Fibroblast of skin of abdomen (primary cell): ENCODE results near the gene CEP112.
A peak's percentile ranks its signal among the peaks of the same experiment; 100 is the strongest.

ENCODE experiments used
- DNase-seq: peaks from one replicate; pipeline ENCODE4 v3.0.0-alpha.2; 2013

CEP112 gene

DNA sequence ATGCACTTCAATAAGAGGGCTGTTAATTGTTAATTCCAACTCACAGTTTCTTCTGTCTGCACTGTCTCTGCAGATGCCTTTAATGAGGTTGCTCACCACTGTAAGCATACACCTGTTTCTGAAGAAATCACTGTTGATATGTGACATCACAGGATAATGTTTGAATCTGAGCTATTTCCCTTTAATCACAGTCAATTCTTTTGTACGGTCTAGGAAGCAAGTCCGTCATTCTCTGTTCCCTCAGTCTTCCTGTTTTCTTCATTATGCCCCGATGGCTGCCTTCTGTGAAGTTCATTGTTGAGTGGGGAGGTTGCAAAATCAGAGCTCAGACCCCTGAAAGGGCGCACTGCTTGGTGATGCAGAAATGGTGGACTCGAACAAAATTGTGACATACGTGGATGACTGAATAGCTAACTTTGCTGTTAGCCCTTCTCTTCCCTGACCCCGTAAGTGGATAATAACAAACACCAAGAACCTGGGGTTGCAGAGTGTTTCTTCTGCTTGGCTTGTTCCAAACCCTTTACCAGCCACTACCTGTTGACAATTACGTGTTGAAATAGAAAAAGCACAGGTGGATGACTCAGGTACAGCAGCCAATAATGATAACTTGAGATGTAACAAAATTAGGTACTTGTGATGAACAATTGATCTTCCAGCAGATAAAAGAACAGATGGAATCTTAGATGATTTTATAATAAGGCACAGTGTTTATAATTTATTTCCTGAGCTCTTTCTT lies 558.6 kb downstream of the CEP112 start:
- DNase-seq = no peak

DNA sequence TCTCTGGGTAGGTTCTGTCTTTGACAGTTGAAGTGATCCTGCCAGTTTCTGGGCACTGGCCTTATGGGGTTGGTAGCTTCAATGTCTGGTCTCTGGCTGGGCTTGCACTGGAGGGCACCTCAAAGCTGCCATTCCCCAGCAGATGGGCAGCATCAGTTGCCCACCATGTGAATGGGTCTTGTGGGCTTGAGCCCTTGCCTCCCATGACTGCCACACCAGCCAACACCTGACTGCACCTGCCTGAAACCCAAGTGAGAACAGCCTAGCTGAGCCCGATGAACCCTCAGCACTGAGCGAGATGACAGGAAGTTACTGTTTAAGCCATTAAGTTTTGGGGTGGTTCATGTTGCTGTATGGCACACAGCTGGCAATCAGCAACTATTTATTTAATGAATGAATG lies 561.4 kb downstream of the CEP112 start:
- no peak for DNase-seq

DNA sequence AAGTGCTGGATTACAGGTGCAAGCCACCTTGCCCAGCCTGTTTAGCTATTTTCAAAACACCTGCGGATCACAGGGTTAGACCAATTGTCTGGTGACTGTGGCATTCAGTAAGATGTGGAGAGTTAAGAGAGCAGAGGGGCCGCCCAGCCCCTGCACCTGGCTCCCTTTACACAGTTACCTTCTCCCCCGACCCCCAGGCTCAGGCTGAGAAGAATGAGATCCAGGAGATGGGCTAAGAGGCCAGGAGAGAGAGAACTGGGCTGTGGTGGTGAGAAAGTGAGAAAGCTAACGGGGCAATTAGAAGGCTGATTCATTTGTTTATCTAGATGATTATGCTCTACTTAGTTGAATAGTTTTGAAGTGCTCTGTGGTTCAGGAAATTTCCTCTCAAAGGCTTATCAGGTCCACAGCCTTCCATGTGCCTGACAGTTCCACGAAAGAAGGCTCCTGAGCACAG lies 562.7 kb downstream of the CEP112 start:
- DNase-seq = no peak

DNA sequence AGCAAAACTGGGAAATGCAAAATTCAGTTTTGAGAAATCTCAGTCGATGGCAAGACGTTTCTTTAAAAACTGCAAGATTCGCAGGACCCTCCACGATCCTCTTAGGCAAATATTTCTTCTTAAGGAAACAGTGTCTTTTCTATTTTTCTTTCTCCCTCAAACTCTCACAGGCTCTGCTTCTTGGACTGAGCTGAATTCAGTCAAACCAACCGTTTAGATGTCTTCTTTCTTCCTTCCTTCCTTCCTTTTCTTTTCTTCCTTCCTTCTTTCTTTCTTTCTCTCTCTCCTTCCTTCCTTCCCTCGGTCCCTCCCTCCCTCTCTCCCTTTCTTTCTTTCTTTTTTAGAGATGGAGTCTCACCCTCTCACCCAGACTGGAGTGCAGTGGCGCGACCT lies 563.3 kb downstream of the CEP112 start:
- no peak for DNase-seq

DNA sequence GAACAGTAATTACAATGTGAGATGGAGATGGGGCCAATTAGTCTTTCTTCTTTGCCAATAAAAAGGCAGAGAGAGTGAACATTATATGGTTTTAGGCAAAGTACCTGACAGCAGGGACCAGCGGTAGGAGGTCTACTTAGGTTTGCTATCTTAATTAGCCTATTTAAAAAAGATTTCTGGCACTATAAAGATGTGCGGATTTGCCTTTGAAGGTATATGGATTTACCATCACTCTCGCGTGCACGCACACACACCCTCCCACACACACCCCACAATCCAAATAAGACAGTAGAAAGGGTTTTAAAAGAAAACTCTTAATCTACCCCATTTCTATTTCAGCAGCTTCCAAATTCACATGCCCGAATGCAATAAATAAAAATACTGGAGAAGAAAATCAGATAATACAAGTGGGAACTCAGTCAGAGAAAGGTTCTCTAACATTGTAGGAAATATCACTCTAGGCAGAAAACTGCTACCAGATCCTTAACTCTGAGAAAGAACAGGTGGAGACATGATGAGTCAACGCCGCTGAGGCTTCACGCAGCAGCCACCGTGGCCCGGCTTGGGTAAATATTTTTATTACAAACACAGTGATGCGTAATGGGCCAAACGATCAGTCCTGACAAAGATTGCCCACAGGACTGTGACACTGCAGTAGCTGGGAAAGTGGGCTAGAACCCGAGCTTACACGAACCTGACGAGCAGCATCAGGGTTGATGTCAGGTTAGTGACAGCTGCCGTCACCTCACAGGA lies 563.9 kb downstream of the CEP112 start:
- DNase-seq = peak; percentile 28

DNA sequence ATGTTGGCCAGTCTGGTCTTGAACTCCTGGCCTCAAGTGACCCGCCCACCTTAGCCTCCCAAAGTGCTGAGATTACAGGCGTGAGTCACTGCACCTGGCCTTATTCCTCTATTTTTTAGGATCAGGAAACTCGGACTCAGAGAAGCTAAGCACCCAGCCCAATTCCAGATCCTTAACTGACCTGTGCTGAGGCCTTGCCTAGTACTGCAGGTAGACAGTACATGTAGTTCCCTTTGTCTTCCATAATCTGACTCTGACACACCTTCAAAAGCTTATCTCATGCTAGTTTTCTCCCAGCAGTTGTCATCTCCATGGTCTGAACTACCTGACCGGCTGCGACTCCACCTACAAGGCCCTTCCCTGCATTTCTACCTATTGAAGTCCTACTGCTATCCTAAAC lies 564.8 kb downstream of the CEP112 start:
- no peak for DNase-seq

DNA sequence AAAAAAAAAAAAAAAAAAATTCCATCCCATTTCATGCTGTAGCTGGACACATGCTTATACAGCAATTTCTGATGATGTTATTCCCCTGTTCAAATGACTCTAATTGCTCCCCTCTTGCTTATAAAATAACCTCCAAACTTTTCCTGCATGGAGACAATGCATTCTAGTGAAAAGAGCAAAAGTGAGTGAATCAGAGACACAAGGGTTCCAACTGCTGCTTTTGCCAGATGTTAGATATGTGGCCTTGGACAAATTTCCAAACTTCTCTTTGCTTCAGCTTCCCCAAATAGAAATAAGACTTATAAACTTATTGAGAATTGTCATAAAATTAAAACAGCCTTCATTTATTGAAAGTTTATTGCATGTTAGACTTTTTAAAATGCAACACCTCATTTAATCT lies 565.5 kb downstream of the CEP112 start:
- DNase-seq = no peak

DNA sequence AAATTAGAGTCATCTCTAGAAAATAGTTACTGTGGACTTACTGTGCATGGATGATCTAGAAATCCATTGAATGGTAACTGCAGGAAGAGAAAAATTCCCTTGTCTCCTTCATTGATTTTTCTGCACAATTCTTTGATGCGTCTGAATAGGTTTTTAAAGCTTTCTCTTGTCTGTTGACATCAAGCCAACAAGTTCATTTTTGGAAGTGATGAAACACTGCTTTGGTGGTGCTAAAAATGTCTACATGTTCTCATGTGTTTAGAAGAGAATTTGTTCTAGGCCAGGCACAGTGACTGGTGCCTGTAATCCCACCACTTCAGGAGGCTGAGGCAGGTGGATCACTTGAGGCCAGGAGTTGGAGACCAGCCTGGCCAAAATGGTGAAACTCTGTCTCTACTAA lies 573.4 kb downstream of the CEP112 start:
- no peak for DNase-seq

DNA sequence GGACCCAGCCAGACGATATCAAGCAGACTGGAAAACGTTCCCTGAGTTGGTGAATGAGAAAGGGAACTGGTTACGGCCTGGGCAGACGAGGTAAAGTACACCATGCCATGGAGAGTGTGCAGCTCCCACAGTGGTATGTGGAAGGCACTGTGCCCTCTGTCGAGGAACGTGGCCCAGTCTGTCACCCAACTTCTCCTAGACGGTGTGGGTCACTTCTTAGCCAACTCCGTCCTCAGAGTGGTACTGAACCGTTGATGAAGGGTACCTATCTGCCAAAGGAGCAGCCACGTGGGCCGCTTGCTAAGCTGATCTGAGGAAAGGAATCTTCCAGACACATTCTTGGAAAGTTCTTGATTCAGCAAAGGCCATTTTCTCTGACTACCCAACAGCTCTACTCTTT lies 574.4 kb downstream of the CEP112 start:
- DNase-seq = no peak

DNA sequence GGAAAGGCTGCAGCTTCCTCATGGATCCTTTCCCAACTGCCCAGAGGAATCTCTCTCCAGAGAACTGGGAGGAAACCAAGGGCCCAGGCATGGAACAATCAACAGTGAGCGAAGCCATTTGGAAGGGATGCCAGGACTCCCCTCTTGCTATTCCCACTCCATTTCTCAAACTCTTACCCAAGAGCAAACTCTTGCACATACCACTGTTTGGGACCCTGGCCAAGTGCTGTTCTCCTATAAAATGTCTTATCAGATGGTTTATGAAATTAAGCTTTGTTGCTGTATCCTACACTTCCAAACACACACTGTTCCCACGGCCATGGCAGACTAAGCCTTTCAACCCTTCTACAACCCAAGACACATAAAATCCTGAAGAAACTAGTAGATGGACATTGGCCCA lies 582.2 kb downstream of the CEP112 start:
- DNase-seq = no peak

DNA sequence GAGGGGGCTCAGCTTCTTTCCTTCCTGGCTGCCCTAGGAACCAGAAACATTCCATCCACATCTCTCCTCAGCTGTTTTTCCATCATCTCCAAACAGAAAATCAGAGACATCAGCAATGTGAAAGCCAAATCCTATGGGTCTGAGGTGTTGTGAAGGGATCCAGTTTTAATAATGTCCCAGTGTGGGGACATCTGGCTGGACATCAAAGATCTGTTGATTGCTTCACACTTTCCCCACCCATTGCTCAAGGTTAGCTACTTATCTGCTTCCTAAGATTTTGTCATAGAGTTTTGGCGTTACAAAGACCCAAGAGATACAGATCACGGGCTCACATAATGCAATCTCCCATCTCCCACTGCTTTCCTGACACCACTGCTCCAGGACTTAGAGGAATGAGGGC lies 582.6 kb downstream of the CEP112 start:
- no peak for DNase-seq

DNA sequence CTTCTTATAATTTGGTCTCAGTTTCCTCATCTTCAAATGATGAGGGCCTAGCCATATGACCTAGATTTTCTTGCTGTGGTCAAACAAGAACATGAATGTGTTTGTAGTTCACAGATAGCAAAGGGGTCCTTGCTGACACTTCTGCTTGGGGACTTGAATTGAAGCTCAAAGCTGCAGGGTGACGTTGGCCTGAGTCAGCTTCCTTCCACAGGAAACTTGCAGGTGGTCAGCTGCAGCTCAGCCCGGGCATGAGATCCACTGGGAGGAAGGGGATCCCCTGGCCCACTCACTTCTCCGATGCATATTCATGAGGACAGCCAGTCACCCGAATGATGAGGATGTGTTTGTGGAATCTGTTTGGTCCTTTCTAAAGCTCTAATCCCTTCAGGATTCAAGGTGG lies 587.9 kb downstream of the CEP112 start:
- no peak for DNase-seq

DNA sequence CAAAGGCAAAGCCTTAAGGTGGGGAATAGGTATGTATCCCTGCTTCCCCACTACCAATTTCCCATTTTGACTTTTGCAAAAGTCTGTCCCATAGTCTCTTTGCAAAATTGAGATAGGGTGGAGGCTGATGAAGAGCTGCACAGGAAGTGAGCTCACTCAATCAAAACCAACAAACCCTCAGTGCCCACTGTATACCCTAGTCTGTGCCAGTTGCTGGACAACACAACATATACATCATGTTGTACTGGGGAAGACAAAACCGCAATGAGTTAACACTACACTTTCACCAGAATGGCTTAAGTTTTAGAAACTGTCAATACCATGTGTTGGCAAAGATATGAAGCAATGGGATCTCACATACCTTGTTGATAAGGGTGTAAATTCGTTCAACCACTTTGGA lies 590.1 kb downstream of the CEP112 start:
- DNase-seq = no peak

DNA sequence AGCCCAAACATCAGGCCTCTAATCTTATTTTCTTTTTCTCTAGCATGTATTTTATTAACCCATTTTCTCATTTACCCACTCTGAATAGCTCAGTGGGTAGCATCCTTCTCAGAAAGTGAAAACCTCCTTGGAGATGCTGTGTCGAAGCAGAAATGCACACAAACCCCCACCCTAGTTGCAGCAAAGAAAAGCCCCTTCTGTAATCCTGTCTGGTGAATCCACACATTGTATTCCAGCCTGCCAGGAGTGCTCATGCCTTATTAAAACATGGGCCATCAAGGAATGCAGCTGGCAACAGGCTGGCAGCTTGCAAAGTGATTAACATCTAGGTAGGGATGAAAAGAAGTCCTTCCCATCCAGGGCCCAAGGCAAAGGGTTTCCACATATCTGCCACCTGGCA lies 590.8 kb downstream of the CEP112 start:
- DNase-seq = no peak

DNA sequence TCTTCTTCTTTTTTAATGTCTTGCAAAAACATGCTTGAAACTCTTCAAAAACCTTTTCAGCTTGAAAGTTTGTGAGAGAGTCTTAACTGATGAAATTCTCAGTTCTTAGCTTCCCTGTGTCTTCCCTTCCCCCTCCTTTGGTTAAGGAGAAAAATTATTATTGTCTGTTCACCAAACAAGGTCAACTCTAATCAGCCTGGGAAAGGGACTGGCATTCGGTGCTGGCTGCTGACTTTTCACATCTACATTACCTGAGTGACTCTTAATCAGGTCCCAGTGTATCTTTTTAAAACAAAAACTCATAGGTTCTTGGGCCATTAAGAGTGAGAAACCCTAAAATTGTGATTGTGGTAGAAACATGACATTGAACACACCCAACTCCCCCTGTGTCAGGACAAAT lies 591.4 kb downstream of the CEP112 start:
- no peak for DNase-seq

DNA sequence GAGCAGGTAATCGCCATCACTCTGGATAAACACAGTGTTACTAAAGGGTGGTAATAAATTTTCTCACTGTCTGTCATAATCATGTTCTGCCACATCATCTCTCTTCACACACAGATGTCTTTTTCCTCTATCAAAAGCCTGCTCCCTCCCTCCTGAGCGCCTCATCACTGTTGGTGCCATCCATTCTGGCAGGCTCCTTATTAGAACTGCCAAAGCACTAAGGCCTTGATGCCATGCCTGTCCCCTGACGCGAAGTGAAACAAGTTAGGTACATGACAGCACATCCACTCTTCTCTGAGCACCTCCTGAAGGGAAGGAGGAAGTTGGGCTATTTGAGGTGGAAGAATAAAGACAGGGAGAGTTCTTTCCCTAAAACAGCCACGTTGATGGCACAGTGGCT lies 592.3 kb downstream of the CEP112 start:
- DNase-seq = no peak

DNA sequence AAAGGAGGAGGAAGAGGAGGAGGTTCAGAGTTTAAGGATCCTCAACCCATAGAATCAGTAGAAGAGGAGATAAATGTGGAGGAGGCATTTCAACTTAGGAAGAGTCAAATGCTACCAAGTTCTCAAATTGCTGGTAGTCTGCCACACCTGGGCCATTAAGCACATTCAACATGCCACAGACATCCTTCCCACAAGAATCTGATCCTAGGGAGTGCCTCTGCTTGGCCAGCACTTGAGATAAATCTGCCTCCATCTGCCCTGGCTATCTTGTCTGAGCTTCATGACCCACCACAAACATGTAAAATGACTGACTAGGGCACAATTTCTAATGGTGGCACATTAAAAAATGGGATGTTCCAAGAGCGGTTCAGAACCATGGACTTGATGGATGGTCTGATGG lies 593.2 kb downstream of the CEP112 start:
- no peak for DNase-seq

DNA sequence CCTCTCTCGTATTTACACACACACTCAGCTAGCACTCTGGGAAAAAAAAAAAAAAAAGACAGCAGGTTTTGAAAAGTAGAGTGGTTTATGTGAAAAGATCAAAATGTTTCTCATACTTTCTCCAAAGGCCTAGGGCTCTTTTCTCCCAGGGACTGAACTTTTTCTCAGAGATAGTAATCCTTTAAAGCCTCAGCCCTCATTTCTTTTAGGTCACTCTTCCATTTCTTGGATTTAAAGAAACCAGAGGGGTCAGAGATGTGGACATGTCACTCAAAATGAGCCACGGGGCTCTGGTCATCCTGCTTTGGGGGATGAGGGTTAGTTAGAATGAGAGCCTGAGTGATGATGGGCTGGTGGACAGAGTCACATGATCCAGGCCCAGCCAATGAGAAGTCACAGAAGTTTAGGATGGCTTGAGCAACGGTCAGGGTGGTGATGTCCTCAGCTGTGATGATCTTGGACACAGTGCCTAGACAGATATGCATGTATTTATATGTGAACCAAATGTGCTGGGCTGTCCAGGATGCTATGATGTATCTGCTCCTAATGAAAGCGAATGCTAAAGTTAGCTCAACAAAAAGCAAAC lies 596.8 kb downstream of the CEP112 start:
- DNase-seq = no peak

DNA sequence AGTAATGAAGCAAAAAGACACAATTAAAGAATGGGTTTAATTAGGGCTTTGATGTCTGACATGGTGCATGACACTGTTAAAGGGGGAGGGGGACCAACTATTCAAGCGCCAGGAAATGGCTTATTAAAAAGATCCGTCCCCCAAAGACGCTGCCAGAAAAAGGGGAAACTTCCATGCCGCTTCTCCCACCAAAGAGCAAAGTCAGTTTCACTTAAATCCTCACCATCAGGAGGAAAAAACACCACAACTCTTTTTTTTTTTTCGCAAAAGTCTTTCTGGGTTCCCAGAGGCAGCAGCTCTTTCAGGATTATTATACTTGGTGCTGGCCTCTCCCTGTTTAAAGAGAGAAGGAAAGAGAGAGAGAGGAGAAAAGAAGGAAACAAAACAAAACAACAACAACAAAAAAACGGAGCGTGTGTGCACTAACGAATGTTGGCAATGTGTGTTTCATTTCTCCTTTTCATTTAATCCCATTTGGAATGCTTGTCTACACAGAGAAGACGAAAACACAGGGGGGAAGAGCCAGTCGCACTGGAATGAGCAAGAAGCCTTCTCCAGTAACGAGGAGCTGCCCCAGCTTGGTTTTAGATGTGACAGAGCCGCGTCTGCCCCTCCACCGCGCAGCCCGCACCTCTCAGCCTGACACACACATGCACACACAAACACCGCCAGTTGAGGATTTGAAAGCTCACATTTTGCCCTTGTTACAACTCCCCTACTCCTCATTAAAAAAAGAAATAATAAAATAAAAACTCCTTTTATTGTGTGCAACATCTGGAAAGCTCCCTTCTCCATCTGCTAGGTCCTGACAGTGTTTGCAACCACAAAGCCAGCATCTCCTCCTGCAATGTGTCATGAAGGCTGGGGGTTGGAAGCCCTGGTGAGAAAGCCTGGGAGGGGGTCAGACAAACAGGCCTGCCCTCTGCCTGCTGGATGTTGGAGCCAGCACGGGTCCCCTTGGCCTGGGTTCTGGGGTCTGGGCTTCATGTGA lies 597.8 kb downstream of the CEP112 start:
- peak; percentile 64 for DNase-seq

DNA sequence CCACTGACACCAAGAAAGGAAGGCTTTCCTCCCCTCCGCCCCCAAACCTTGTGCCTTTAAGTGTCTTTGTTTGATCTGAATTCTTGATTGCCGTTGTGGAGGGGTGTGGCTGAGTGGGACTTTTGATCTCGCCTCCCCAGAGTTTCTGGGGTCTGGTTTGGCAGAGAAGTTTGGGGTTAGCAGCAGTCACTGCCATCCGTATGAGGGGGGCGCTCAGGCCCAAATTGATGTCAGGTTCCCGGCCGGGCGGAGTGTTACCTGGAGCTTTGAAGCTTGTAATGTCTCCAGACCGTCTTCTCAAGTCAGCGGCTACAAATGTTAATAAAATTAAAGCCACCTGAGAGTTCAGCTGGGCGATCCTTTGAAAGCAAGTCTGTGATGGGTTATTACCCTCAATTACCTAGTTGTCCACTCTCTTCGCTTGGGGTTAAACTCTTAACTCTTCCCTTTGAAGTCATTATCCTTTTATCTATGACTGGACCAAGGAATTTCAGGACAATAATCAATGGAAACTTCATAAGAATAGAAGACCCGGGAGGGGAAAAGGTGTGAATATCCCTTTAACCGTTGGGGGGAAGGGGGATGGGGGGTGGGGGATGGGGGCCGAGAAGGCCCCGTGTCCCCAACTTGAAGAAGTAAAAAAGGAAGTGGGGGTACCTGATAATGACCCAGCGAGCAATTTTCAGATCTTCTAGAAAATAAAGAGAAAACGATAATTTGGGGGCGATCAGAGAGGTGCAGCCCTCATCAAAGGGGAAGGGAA lies 598.7 kb downstream of the CEP112 start:
- no peak for DNase-seq

DNA sequence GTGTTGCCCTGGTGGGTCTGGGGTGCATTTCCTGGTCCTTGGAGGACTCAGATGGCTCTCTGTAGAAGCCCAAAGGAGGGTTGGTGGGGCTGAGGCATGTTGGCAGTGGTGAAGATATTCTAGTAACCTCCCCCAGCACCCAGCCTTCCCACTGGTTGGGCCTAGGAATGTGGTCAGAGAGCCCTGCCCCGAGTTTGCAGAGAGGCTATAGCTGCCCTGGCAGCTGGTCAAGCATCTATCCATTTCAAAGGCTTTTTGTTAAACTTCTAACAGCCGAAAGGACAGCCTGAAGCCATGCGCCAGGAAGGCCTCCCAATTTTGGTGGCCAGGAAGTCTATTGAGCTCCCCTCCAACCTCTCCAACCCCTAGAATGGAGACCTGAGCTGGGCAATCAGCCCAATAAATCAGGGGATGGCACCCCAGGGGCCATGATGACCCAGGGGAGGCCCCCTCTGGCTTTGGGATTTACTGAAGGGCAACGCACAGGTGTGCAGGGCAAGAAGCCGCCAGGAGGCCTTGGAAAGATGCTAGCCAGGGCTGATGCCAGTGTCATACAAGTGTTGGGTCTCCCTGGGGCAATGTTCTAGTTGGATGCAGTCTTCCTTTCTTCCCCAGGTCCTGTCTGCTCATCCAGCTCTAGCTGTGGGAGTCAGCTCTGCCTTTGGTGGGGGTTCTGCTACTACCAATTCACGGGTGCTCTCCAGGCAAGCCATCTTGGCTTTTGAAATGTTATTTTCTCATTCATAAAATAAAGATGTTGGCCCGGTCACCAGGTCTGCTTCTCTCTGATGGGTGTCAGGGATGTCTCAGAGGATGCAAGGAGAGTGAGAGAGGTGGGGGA lies 599.6 kb downstream of the CEP112 start:
- no peak for DNase-seq
